Fibroblast of villous mesenchyme (primary cell): ENCODE results near the gene NRF1. TPM values are rescaled to one million over a fixed set of nuclear protein-coding genes. Genes with fewer than 3 reads are reported as not detected.
A peak's percentile ranks its signal among the peaks of the same experiment; 100 is the strongest.
"Not testable (repeated sequence)": the region's sequence is repeated elsewhere in the genome, so short reads cannot be mapped to it uniquely, and the experiment has no call there.

ENCODE experiments used
- DNase-seq: peaks from one replicate; pipeline ENCODE4 v3.0.0-alpha.2; 2010; ENCODE audit warnings: low read depth
- H3K4me3 ChIP-seq: 2 replicates; pipeline ENCODE4 v1.5.1; 2011; ENCODE audit warnings: low read depth, mild to moderate bottlenecking, low read length
- CTCF ChIP-seq: IDR thresholded peaks from 2 replicates; pipeline ENCODE4 v1.5.1; 2012; ENCODE audit warnings: low read depth, mild to moderate bottlenecking, low read length; ENCODE audit not compliant: insufficient read depth
- total RNA-seq: library from RNA; depleted of rRNA; stranded (reverse); fragments of >200 nt; gene quantifications from 2 replicates; pipeline ENCODE4 v1.2.3, GENCODE V29; 2012

Gene NRF1
- total RNA-seq, 1 donor = 12.5 TPM

GRCh38 chr7:129661645-129662182 lies 50.2 kb downstream of the NRF1 start:
- H3K4me3 ChIP-seq = no peak overlapping the region
- no peak for DNase-seq
- TF ChIP-seq CTCF = no peak

- not testable (repeated sequence) for H3K4me3 ChIP-seq, DNase-seq
Measured at GRCh38 chr7:129663240-129663639, 51.7 kb downstream of the NRF1 start.

- H3K4me3 ChIP-seq = no peak overlapping the region
- DNase-seq = peak; percentile 75
- TF ChIP-seq CTCF = peak; percentile 60
Measured at GRCh38 chr7:129664029-129665012, 52.8 kb downstream of the NRF1 start.

GRCh38 chr7:129665013-129665401 lies 53.5 kb downstream of the NRF1 start:
- no peak overlapping the region for H3K4me3 ChIP-seq
- peak; percentile 83 for DNase-seq
- no peak for TF ChIP-seq CTCF

GRCh38 chr7:129667116-129667515 lies 55.6 kb downstream of the NRF1 start:
- H3K4me3 ChIP-seq = no peak overlapping the region
- DNase-seq = no peak
- TF ChIP-seq CTCF = no peak

GRCh38 chr7:129667551-129667950 lies 56.0 kb downstream of the NRF1 start:
- no peak for TF ChIP-seq CTCF
- no peak overlapping the region for H3K4me3 ChIP-seq
- no peak for DNase-seq

- no peak for DNase-seq
- no peak for TF ChIP-seq CTCF
- no peak overlapping the region for H3K4me3 ChIP-seq
Measured at GRCh38 chr7:129669901-129670300, 58.4 kb downstream of the NRF1 start.
